HEK293 (cell line): ENCODE measurements around the gene ZNF587B.
A peak's percentile ranks its signal among the peaks of the same experiment; 100 is the strongest.
"Not testable (repeated sequence)": the region's sequence is repeated elsewhere in the genome, so short reads cannot be mapped to it uniquely, and the experiment has no call there.

Experiments used
- CTCF ChIA-PET: fragments of 350-600 bp; formaldehyde crosslinking; extraction: SDS; loops from one replicate; lab custom pipeline; 2021; ENCODE audit warnings: antibody characterized with exemption; lab: Yijun Ruan, JAX
- POLR2A ChIA-PET: fragments of 300-600 bp; formaldehyde crosslinking; extraction: SDS; loops from one replicate; lab custom pipeline; 2020; ENCODE audit warnings: antibody characterized with exemption, inconsistent platforms; lab: Yijun Ruan, JAX
- H3K27ac ChIP-seq: fragments of 200-500 bp; sonication (Bioruptor generic); 2 replicates; pipeline ENCODE4 v1.5.1; 2014; ENCODE audit warnings: low read depth, low read length, control low read depth, inconsistent platforms; ENCODE audit errors: extremely low read depth
- H3K36me3 ChIP-seq, 2 experiments: fragments of 200-500 bp in 1 of 2; sonication (Bioruptor generic) in 1 of 2; 1 replicate in 1 of 2; 2 replicates in 1 of 2; pipeline ENCODE4 v1.5.1; 2014 to 2017; ENCODE audit warnings: inconsistent platforms in 2 of 2, low read length in 2 of 2; ENCODE audit not compliant: control insufficient read depth in 2 of 2, insufficient read depth in 1 of 2
- H3K4me1 ChIP-seq: fragments of 200-500 bp; sonication (Bioruptor generic); 2 replicates; pipeline ENCODE4 v1.5.1; 2014; ENCODE audit warnings: mild to moderate bottlenecking, low read length, inconsistent platforms; ENCODE audit not compliant: control insufficient read depth, insufficient read depth
- H3K4me3 ChIP-seq: 2 replicates; pipeline ENCODE4 v1.5.1; 2011; ENCODE audit warnings: low read depth, mild to moderate bottlenecking, control low read depth, low read length, moderate library complexity
- H3K9me3 ChIP-seq: fragments of 200-500 bp; sonication (Bioruptor generic); 2 replicates; pipeline ENCODE4 v1.5.1; 2014; ENCODE audit warnings: low read depth, low read length, inconsistent platforms; ENCODE audit not compliant: control insufficient read depth, insufficient read depth
- HIC1 ChIP-seq: fragments of 450-650 bp; formaldehyde crosslinking; IDR thresholded peaks from 2 replicates; pipeline ENCODE4 v1.5.1; 2016; ENCODE audit warnings: missing biosample characterization, missing genetic modification characterization
- KLF16 ChIP-seq: fragments of 450-650 bp; formaldehyde crosslinking; IDR thresholded peaks from 2 replicates; pipeline ENCODE4 v1.5.1; 2017; ENCODE audit warnings: missing biosample characterization, missing genetic modification characterization
- PRDM10 ChIP-seq: fragments of 450-650 bp; formaldehyde crosslinking; IDR thresholded peaks from 2 replicates; pipeline ENCODE4 v1.5.1; 2016; ENCODE audit warnings: missing biosample characterization, missing genetic modification characterization
- PRDM2 ChIP-seq: fragments of 450-650 bp; formaldehyde crosslinking; IDR thresholded peaks from 2 replicates; pipeline ENCODE4 v1.5.1; 2016; ENCODE audit warnings: missing biosample characterization, missing genetic modification characterization, borderline replicate concordance
- REPIN1 ChIP-seq: fragments of 450-650 bp; formaldehyde crosslinking; IDR thresholded peaks from 2 replicates; pipeline ENCODE4 v1.5.1; 2017; ENCODE audit warnings: missing biosample characterization, missing genetic modification characterization, low read depth
- SCRT1 ChIP-seq: fragments of 450-650 bp; formaldehyde crosslinking; IDR thresholded peaks from 2 replicates; pipeline ENCODE4 v1.5.1; 2016; ENCODE audit warnings: missing biosample characterization, missing genetic modification characterization, borderline replicate concordance
- SP3 ChIP-seq: fragments of 450-650 bp; formaldehyde crosslinking; IDR thresholded peaks from 2 replicates; pipeline ENCODE4 v1.5.1; 2016; ENCODE audit warnings: missing biosample characterization, missing genetic modification characterization
- TCF7L2 ChIP-seq: IDR thresholded peaks from 2 replicates; pipeline ENCODE4 v1.6.1; 2011; ENCODE audit warnings: low read depth, mild to moderate bottlenecking, inconsistent platforms, low read length, moderate library complexity, borderline replicate concordance
- ZBTB17 ChIP-seq: fragments of 450-650 bp; formaldehyde crosslinking; IDR thresholded peaks from 2 replicates; pipeline ENCODE4 v1.5.1; 2016; ENCODE audit warnings: missing biosample characterization, missing genetic modification characterization
- ZNF362 ChIP-seq: fragments of 450-650 bp; formaldehyde crosslinking; IDR thresholded peaks from 2 replicates; pipeline ENCODE4 v1.5.1; 2016; ENCODE audit warnings: missing biosample characterization, missing genetic modification characterization
- ZNF660 ChIP-seq: fragments of 450-650 bp; IDR thresholded peaks from 2 replicates; pipeline ENCODE4 v1.5.1; 2018; ENCODE audit warnings: missing biosample characterization, mild to moderate bottlenecking, missing genetic modification characterization
- ZXDB ChIP-seq: fragments of 450-650 bp; formaldehyde crosslinking; IDR thresholded peaks from 2 replicates; pipeline ENCODE4 v1.5.1; 2016; ENCODE audit warnings: missing biosample characterization, missing genetic modification characterization

ZNF587B gene

GRCh38 chr19:57812975-57813820 lies 16.9 kb upstream of the ZNF587B start:
- H3K4me3 ChIP-seq: peak overlapping the region; percentile 87; the same call in 1 of the 2 replicates
- H3K4me1 ChIP-seq, H3K27ac ChIP-seq, CTCF ChIA-PET, H3K9me3 ChIP-seq: not testable (repeated sequence)
- peaks cover 26 to 32% of the 10 kb centered on the region in 2 experiments for H3K36me3 ChIP-seq
- POLR2A ChIA-PET: interaction anchor here (1.0 to 2.0 kb wide), 3 partner anchors 13 to 32 kb away, joined by 3 to 6 read pairs (median 5); no protein-coding TSS in a partner anchor
- TF ChIP-seq ZNF362 (tag by site-specific recombination) (peak; percentile 48; the same call in 1 of the 2 replicates), PRDM10 (peak; percentile 73), ZBTB17 (tag by site-specific recombination) (0 out of 2 replicates have a peak, but pooled peaks have one; percentile 15)

GRCh38 chr19:57813919-57814504 lies 16.1 kb upstream of the ZNF587B start:
- H3K9me3 ChIP-seq: no peaks in the 10 kb centered on the region
- peak; percentile 29; the same call in 1 of the 2 replicates for TF ChIP-seq SCRT1
- no peak for TF ChIP-seq ZNF660 (tag by site-specific recombination)
- TF ChIP-seq, all 188 proteins: peak for 1
- no peaks in the 10 kb centered on the region for H3K4me1 ChIP-seq
- H3K4me3 ChIP-seq: peak overlapping the region; percentile 87
- peak overlapping the region; percentile 74; the same call in 1 of the 2 replicates for H3K27ac ChIP-seq
- H3K36me3 ChIP-seq: peaks cover 25% of the 10 kb centered on the region in 2 experiments
- ChIA-PET POLR2A (interaction anchor here (1.1 to 2.0 kb wide), 4 partner anchors 13 to 41 kb away, joined by 3 to 6 read pairs (median 4); no protein-coding TSS in a partner anchor), CTCF (no interaction called here)

GRCh38 chr19:57814505-57815246 lies 15.4 kb upstream of the ZNF587B start, which contains the start of gene ZNF552:
Gene ZNF552 (minus strand): TSS chr19:57814913. CDS start chr19:57814743, 170 bp downstream.
- Histone ChIP-seq H3K27ac (peak within 1 kb of the TSS; percentile 74; the same call in 1 of the 2 replicates), H3K9me3 (no peaks in the 10 kb centered on the region), H3K4me1 (no peaks in the 10 kb centered on the region), H3K4me3 (peak within 1 kb of the TSS; percentile 87), H3K36me3 (peaks cover 19% of the 10 kb centered on the region in 2 experiments)
- CTCF ChIA-PET: interaction anchor here (0.7 kb wide), 1 partner anchor 13 kb away, joined by 3 read pairs; no protein-coding TSS in a partner anchor
- POLR2A ChIA-PET: interaction anchor here (0.6 to 2.0 kb wide), 18 partner anchors 10 to 451 kb away, joined by 3 to 11 read pairs (median 4); partner anchors contain the start of genes TRAPPC2B, ZNF274, ZNF417 and ZNF547
- no peak for TF ChIP-seq HIC1 (tag by site-specific recombination)
- TF ChIP-seq SP3 (tag by site-specific recombination): peak; percentile 84
- peak; percentile 21; the same call in 1 of the 2 replicates for TF ChIP-seq REPIN1 (tag by site-specific recombination)
- TF ChIP-seq PRDM2 (tag by site-specific recombination): 0 out of 2 replicates have a peak, but pooled peaks have one; percentile 51
- TF ChIP-seq TCF7L2: no peak
- TF ChIP-seq KLF16 (tag by site-specific recombination): 0 out of 2 replicates have a peak, but pooled peaks have one; percentile 41
- TF ChIP-seq ZXDB: peak; percentile 87
